Measurements from ENCODE around the gene CDON.

GRCh38 chr11:126098204-126098769 is 35.6 kb upstream of the CDON start:
- TF ChIP-seq CTCF (IDR thresholded peaks at IDR 0.05; ENCODE audit: insufficient read depth, low read length) = no peak
- TF ChIP-seq REST (IDR thresholded peaks at IDR 0.05; ENCODE audit: insufficient replicate concordance, low read depth) = no peak
- no peak for TF ChIP-seq POLR2AphosphoS5 (IDR thresholded peaks at IDR 0.05; ENCODE audit: low read depth)

Measured in HL-60 (cell line).